ENCODE results near the gene HGFAC. TPM values are rescaled to one million over a fixed set of nuclear protein-coding genes. Genes with fewer than 3 reads are reported as not detected.

Gene HGFAC
- total and polyA plus RNA-seq, 10 of the 15 experiments (the other 5 are each of a cell fraction or from before 2014, with no cell fraction given), result 0.38 TPM; not detected in 9

DNA sequence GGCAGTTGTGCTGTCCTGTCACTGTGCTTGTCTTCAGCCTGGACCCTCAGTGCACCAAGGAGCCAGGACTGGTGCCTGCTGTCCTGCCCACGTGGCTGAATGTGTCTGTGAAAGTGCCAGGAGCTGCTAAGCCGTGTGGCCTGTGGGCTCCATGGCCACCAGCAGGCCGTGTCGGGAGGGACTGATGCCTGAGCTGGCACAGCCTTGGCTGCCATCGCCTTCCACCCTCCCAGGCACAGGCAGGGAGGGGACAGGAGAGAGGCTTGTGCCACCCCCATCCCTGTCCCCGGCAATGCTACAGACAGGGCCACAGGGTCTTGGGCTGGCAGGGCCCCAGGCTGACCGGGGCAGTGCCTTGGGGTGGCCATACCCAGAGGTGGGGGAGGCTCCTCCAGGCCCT, 46.1 kb downstream of the HGFAC start:
- Histone ChIP-seq H3K36me3 (ENCODE audit: control insufficient read depth in 2 of 2, insufficient read depth in 2 of 2, low read length in 1 of 2) (no peaks in the 10 kb centered on the region), H3K4me1 (ENCODE audit: control insufficient read depth, insufficient read depth, low read length) (no peaks in the 10 kb centered on the region; the same call in 1 of the 2 replicates), H3K27me3 (replicated peaks in 1 of 2; ENCODE audit: control insufficient read depth in 2 of 2, insufficient read depth in 2 of 2, low read length in 1 of 2) (peaks cover 2 to 6% of the 10 kb centered on the region in 2 experiments; a peak in 3 of 4 replicates), H3K4me3 (no peak overlapping the region), H3K9me3 (replicated peaks; ENCODE audit: control insufficient read depth, insufficient read depth, low read length) (no peaks in the 10 kb centered on the region), H3K79me2 (ENCODE audit: control insufficient read depth, insufficient read depth, low read length) (no peaks in the 10 kb centered on the region), H3K9ac (ENCODE audit: control insufficient read depth, insufficient read depth, low read length) (no peak overlapping the region), H2AFZ (ENCODE audit: control insufficient read depth, low read depth, low read length) (no peak overlapping the region), H3K4me2 (ENCODE audit: control insufficient read depth, insufficient read depth) (no peak overlapping the region), H3K27ac (ENCODE audit: control insufficient read depth, insufficient read depth) (no peak overlapping the region), H4K20me1 (ENCODE audit: control insufficient read depth, insufficient read depth) (no peaks in the 10 kb centered on the region)
- DNase-seq (ENCODE audit: low read depth, low spot score), result no peak
- no peak for ATAC-seq
- in situ Hi-C loops (cut with MboI) (no loop called here), intact Hi-C loops (cut with micrococcal nuclease; ENCODE audit: unreplicated experiment) (no loop called here)
- ChIA-PET POLR2A (no interaction called here), CTCF (no interaction called here), SMC1A (ENCODE audit: uncharacterized antibody, unreplicated experiment) (no interaction called here), RAD21 (ENCODE audit: unreplicated experiment) (no interaction called here)
- FAIRE-seq, result no peak
- TF ChIP-seq BCL11A (IDR thresholded peaks at IDR 0.05; ENCODE audit: low read depth, low read length) (no peak), IKZF1 (conservative IDR thresholded peaks at IDR 0.05) (no peak), PAX8 (IDR thresholded peaks at IDR 0.05) (no peak), LARP7 (IDR thresholded peaks at IDR 0.05) (no peak), NR2F1 (conservative IDR thresholded peaks at IDR 0.05) (no peak), ZZZ3 (IDR thresholded peaks at IDR 0.05; ENCODE audit: control insufficient read depth, insufficient read length, low read depth) (no peak), ZNF217 (IDR thresholded peaks at IDR 0.05) (no peak), MEF2B (IDR thresholded peaks at IDR 0.05; ENCODE audit: partially characterized antibody, poor library complexity, severe bottlenecking) (no peak)
- TF ChIP-seq, protein P1, sequence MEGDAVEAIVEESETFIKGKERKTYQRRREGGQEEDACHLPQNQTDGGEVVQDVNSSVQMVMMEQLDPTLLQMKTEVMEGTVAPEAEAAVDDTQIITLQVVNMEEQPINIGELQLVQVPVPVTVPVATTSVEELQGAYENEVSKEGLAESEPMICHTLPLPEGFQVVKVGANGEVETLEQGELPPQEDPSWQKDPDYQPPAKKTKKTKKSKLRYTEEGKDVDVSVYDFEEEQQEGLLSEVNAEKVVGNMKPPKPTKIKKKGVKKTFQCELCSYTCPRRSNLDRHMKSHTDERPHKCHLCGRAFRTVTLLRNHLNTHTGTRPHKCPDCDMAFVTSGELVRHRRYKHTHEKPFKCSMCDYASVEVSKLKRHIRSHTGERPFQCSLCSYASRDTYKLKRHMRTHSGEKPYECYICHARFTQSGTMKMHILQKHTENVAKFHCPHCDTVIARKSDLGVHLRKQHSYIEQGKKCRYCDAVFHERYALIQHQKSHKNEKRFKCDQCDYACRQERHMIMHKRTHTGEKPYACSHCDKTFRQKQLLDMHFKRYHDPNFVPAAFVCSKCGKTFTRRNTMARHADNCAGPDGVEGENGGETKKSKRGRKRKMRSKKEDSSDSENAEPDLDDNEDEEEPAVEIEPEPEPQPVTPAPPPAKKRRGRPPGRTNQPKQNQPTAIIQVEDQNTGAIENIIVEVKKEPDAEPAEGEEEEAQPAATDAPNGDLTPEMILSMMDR (IDR thresholded peaks at IDR 0.05 in 2 of 3, conservative IDR thresholded peaks at IDR 0.05 in 1 of 3; ENCODE audit: control insufficient read depth in 2 of 3, extremely low read depth in 1 of 3, insufficient read depth in 1 of 3, low read depth in 3 of 3, low read length in 3 of 3), result no peak
- 24% methylated on average over 7 of the region's 7 CpGs for WGBS (ENCODE audit: insufficient coverage, insufficient replicate concordance, low lambda C conversion rate, missing lambda C conversion rate)
- BruUV-seq (replicated peaks), result no TSS peak

All from GM12878 (cell line).